ENCODE measurements around the gene TRPM5. TPM values are rescaled to one million over a fixed set of nuclear protein-coding genes. Genes with fewer than 3 reads are reported as not detected.

TRPM5 gene
- total RNA-seq, 4 donors from 2014 or later = 8.1 to 24.2 (median 16.3) TPM

- Histone ChIP-seq H3K4me3 (no peak overlapping the region), H3K27me3 (no peaks in the 10 kb centered on the region), H3K27ac (peak overlapping the region in 2 of 4 donors; percentile 16 to 77), H3K4me1 (peaks cover 0 to 42% (median 23%) of the 10 kb centered on the region in 4 donors), H3K9me3 (no peaks in the 10 kb centered on the region), H3K36me3 (peaks cover 0 to 53% (median 0%) of the 10 kb centered on the region in 3 donors)
- no peak for TF ChIP-seq POLR2A (IDR thresholded peaks at IDR 0.05)
- no peak for TF ChIP-seq CTCF (IDR thresholded peaks at IDR 0.05)
- no peak for DNase-seq
Observed at GRCh38 chr11:2395211-2395730, 49.0 kb downstream of the TRPM5 start.

- Histone ChIP-seq H3K4me3 (no peak overlapping the region), H3K36me3 (peaks cover 0 to 53% (median 0%) of the 10 kb centered on the region in 3 donors), H3K9me3 (no peaks in the 10 kb centered on the region), H3K27ac (peak overlapping the region in 2 of 4 donors; percentile 16 to 77), H3K27me3 (no peaks in the 10 kb centered on the region), H3K4me1 (peaks cover 0 to 47% (median 26%) of the 10 kb centered on the region in 4 donors)
- DNase-seq = no peak
- TF ChIP-seq POLR2A (IDR thresholded peaks at IDR 0.05) (no peak), CTCF (IDR thresholded peaks at IDR 0.05) (no peak)
Observed at GRCh38 chr11:2394818-2395105, 49.6 kb downstream of the TRPM5 start.

Other genes with a start within 250 kb of the TRPM5 start
- 10 to 100 TPM in 1 of 4 donors, 1 to 10 TPM in 3; 7.5 to 11.9 (median 8.4) TPM for gene ASCL2, start 173.9 kb downstream of the TRPM5 start, total RNA-seq
- gene C11orf21, start 142.6 kb downstream of the TRPM5 start, total RNA-seq = 1 to 10 TPM in 3 of 4 donors, not detected in 1; 1.1 to 9.9 (median 1.3) TPM
- gene TSPAN32, start 142.5 kb downstream of the TRPM5 start, total RNA-seq = 1 to 10 TPM in 2 of 4 donors, not detected in 2; 1.6 to 1.7 TPM
- gene CD81, start 67.2 kb downstream of the TRPM5 start, total RNA-seq = 100 to 1,000 TPM in 2 of 4 donors, 10 to 100 TPM in 2; 49.2 to 124 (median 100) TPM
- 10 to 100 TPM; 16.5 to 40.2 (median 34.1) TPM for gene TSSC4, start 43.8 kb downstream of the TRPM5 start, total RNA-seq
- gene KCNQ1, start 494 bp upstream of the TRPM5 start, total RNA-seq = 10 to 100 TPM; 50.6 to 66.4 (median 54.2) TPM

Measured in Peyer's patch (tissue), 4 donors.